PC-9 (cell line): ENCODE results near the gene FBXO38. TPM values are rescaled to one million over a fixed set of nuclear protein-coding genes. Genes with fewer than 3 reads are reported as not detected.

Experiments used
- BruUV-seq: library from RNA; stranded (reverse); fragments of 400-500 nt; replicated peaks from 2 replicates; lab custom pipeline; 2021; lab: Mats Ljungman, UMichigan
- CTCF ChIA-PET: fragments of 300-600 bp; sonication (Branson Sonifier 250); formaldehyde crosslinking; loops from one replicate; lab custom pipeline; 2022; ENCODE audit warnings: antibody characterized with exemption; lab: Charles Lee
- POLR2A ChIA-PET: fragments of 300-600 bp; sonication (Branson Sonifier 250); formaldehyde crosslinking; loops from one replicate; lab custom pipeline; 2022; ENCODE audit warnings: antibody characterized with exemption; ENCODE audit not compliant: unreplicated experiment; lab: Charles Lee
- DNase-seq, 2 experiments: peaks; one replicate each; pipeline versions ENCODE4 v3.0.0 to v3.0.0-alpha.2; 2015 to 2022; ENCODE audit warnings: mixed read lengths in 1 of 2
- H2AFZ ChIP-seq: fragments of 200-600 bp; sonication (generic); 2 replicates; pipeline ENCODE4 v1.8.1; 2017; ENCODE audit warnings: antibody characterized with exemption
- H3F3A ChIP-seq: fragments of 200-600 bp; sonication (generic); 2 replicates; pipeline ENCODE4 v1.8.1; 2017; ENCODE audit warnings: antibody characterized with exemption, mild to moderate bottlenecking, low read depth; ENCODE audit not compliant: insufficient read depth
- H3K27ac ChIP-seq: fragments of 200-600 bp; sonication (generic); 2 replicates; pipeline ENCODE4 v1.6.1; 2016; ENCODE audit warnings: mixed run types
- H3K27me3 ChIP-seq: fragments of 200-600 bp; sonication (generic); 2 replicates; pipeline ENCODE4 v1.6.1; 2016; ENCODE audit warnings: low read depth, mixed run types; ENCODE audit not compliant: insufficient read depth
- H3K36me3 ChIP-seq: fragments of 200-600 bp; sonication (generic); 2 replicates; pipeline ENCODE4 v1.6.1; 2016; ENCODE audit warnings: low read depth, mixed run types
- H3K4me1 ChIP-seq: fragments of 200-600 bp; sonication (generic); replicated peaks from 2 replicates; pipeline ENCODE4 v1.6.1; 2016; ENCODE audit warnings: mixed run types; ENCODE audit not compliant: insufficient read depth
- H3K4me2 ChIP-seq: fragments of 200-600 bp; sonication (generic); 2 replicates; pipeline ENCODE4 v1.6.1; 2017; ENCODE audit warnings: mixed run types
- H3K4me3 ChIP-seq: fragments of 200-600 bp; sonication (generic); 2 replicates; pipeline ENCODE4 v1.6.1; 2016; ENCODE audit warnings: mixed run types
- H3K79me2 ChIP-seq: fragments of 200-600 bp; sonication (generic); 2 replicates; pipeline ENCODE4 v1.6.1; 2017; ENCODE audit warnings: low read depth, mixed run types
- H3K9me2 ChIP-seq: fragments of 200-600 bp; sonication (generic); 2 replicates; pipeline ENCODE4 v1.8.1; 2017; ENCODE audit warnings: mild to moderate bottlenecking; ENCODE audit not compliant: insufficient read depth
- H3K9me3 ChIP-seq: fragments of 200-600 bp; sonication (generic); 2 replicates; pipeline ENCODE4 v1.8.1; 2016; ENCODE audit warnings: low read depth; ENCODE audit not compliant: insufficient read depth
- H4K20me1 ChIP-seq: fragments of 200-600 bp; sonication (generic); 2 replicates; pipeline ENCODE4 v1.8.1; 2017; ENCODE audit not compliant: insufficient read depth
- EZH2 ChIP-seq: fragments of 200-600 bp; sonication (generic); IDR thresholded peaks from 2 replicates; pipeline ENCODE4 v1.8.0; 2017; ENCODE audit warnings: antibody characterized with exemption, low read depth
- intact Hi-C: fragments of 100-400 bp; cut with micrococcal nuclease; formaldehyde crosslinking; loops from one replicate; pipeline ENCODE4 v1.10.0; 2022; ENCODE audit not compliant: unreplicated experiment
- total RNA-seq: library from RNA; stranded (reverse); gene quantifications from 2 replicates; pipeline ENCODE4 v1.2.3, GENCODE V29; 2021
- TF ChIP-seq, protein P1 (sequence below): fragments of 200-600 bp; sonication (generic); conservative IDR thresholded peaks from 2 replicates; pipeline ENCODE4 v1.6.1; 2017; ENCODE audit warnings: mixed run types, antibody characterized with exemption, mild to moderate bottlenecking, moderate library complexity

FBXO38 gene
- total RNA-seq, 1 experiment from 2014 or later: 49.8 TPM

DNA sequence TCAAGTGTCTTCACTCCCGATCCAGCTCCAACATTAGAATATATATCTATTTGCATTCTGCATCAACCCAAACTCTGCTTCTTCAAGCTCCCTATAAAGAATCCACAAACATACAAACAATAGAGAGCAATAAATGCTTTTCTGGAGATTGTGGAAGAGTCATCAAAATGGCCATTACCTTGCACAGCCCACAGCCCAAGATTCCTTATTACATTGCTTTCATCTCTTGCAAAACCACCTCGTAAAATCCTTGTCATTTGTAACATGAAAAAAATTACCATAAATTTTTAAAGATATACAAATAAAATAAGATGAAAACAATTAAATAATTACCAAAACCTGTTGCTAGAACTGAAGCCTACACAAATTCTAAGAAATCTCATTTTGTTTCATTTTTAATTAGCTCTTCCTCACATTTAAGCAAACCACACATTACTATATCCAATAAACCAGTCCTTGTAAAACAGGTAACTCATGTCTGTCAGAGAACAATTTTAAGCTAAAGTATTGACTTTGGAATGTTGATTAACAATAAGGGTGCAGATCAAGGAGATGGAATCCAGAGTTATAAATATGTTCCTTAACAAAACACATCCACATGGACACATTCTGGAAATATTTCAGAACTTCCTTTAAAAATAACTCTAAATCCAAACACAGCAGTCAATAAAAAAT lies 41.2 kb upstream of the FBXO38 start:
- ChIA-PET CTCF (no interaction called here), POLR2A (interaction anchor here (0.7 kb wide), 1 partner anchor 654 kb away, joined by 13 read pairs; no protein-coding TSS in a partner anchor)
- Histone ChIP-seq H3K4me2 (peak overlapping the region; percentile 68), H3K4me1 (peaks cover 24% of the 10 kb centered on the region), H2AFZ (no peak overlapping the region), H3F3A (peaks cover 17% of the 10 kb centered on the region), H3K9me3 (no peaks in the 10 kb centered on the region), H3K79me2 (no peaks in the 10 kb centered on the region), H4K20me1 (no peaks in the 10 kb centered on the region), H3K27ac (peak overlapping the region; percentile 93), H3K36me3 (no peaks in the 10 kb centered on the region), H3K27me3 (no peaks in the 10 kb centered on the region), H3K4me3 (no peak overlapping the region; the same call in 1 of the 2 replicates), H3K9me2 (no peaks in the 10 kb centered on the region)
- DNase-seq: peak in 1 of 2 experiments; percentile 74
- TSS peak; percentile 82 for BruUV-seq
- TF ChIP-seq, protein P1, sequence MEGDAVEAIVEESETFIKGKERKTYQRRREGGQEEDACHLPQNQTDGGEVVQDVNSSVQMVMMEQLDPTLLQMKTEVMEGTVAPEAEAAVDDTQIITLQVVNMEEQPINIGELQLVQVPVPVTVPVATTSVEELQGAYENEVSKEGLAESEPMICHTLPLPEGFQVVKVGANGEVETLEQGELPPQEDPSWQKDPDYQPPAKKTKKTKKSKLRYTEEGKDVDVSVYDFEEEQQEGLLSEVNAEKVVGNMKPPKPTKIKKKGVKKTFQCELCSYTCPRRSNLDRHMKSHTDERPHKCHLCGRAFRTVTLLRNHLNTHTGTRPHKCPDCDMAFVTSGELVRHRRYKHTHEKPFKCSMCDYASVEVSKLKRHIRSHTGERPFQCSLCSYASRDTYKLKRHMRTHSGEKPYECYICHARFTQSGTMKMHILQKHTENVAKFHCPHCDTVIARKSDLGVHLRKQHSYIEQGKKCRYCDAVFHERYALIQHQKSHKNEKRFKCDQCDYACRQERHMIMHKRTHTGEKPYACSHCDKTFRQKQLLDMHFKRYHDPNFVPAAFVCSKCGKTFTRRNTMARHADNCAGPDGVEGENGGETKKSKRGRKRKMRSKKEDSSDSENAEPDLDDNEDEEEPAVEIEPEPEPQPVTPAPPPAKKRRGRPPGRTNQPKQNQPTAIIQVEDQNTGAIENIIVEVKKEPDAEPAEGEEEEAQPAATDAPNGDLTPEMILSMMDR: no peak
- no peak for TF ChIP-seq EZH2
- intact Hi-C loops: loop anchor here (2.0 kb wide), 1 partner anchor 40 kb away; the partner anchor contains the start of gene FBXO38

DNA sequence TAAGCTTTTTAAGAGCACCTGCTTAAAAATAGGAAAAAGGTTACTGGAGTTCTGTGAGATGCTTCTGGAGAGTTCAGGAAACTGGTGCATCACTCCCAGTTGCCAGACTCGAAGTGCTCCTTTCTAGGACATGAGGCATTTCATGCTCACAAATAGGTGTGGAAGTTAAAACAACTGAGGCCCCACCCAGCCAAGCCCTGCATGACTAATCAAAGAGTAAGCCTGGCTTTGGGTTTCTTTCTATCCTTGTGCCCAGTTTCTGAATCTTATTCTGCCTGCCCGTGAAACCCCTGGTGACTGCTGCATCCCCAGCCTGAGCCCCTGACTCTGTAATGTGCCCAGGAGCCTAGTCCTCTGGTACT lies 40.7 kb upstream of the FBXO38 start:
- POLR2A ChIA-PET: interaction anchor here (0.7 kb wide), 1 partner anchor 654 kb away, joined by 13 read pairs; no protein-coding TSS in a partner anchor
- Histone ChIP-seq H3K4me2 (peak overlapping the region; percentile 68), H3K9me2 (no peaks in the 10 kb centered on the region), H3K27ac (peak overlapping the region; percentile 93), H3K27me3 (no peaks in the 10 kb centered on the region), H3K4me1 (peaks cover 24% of the 10 kb centered on the region), H3K4me3 (peak overlapping the region; percentile 33; the same call in 1 of the 2 replicates), H3K36me3 (no peaks in the 10 kb centered on the region), H3K9me3 (no peaks in the 10 kb centered on the region), H2AFZ (peak overlapping the region; percentile 53; the same call in 1 of the 2 replicates), H3F3A (peaks cover 17% of the 10 kb centered on the region), H4K20me1 (no peaks in the 10 kb centered on the region), H3K79me2 (no peaks in the 10 kb centered on the region)
- BruUV-seq: no TSS peak
- TF ChIP-seq EZH2: no peak
- TF ChIP-seq, protein P1: no peak
- CTCF ChIA-PET: no interaction called here
- DNase-seq: peak; percentile 67 to 84
- intact Hi-C loops: loop anchor here (2.0 kb wide), 1 partner anchor 40 kb away; the partner anchor contains the start of gene FBXO38

DNA sequence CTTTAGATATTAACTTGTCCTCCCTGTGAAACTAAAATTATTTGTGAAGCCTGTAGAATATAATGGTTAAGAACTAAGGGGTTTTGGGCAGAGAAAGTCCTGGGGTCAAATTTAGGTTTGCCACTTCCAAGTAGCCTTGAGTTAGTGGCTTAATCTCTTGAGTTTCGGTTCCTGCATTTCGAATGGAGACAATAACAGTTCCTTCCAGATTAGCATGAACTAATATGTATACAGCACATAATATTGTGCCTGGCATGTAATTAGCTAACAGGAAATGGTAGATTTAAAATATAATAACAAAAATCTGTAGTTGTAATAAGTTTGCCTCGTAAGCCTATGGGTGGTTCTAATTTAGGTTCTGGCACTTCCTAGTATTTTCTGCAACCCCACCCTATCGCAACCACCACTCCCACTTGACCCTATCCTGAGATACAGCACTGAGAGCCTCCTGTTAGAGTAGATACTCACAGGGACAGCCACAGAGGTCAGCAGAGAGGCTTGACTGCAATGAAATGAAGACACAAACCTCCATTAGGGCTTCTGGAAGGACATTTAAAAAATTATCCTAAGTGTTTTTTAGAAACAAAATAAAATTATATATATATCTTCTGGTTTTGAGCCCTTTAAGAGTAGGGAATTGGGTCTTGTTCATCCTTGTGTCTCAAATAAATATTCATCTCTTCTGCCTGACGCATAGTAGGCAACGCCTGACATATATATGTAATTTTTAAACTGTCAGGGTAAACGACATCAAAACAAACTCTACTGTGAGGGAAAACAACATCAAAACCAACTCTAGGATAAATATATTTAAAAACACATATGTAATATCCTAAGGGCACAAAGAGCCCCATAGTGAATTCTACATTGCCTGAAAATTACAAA lies 39.9 kb upstream of the FBXO38 start:
- Histone ChIP-seq H3K4me3 (peak overlapping the region; percentile 33; the same call in 1 of the 2 replicates), H3K27me3 (no peaks in the 10 kb centered on the region), H3K4me1 (peaks cover 24% of the 10 kb centered on the region), H3K4me2 (peak overlapping the region; percentile 68), H3F3A (peaks cover 17% of the 10 kb centered on the region), H3K27ac (peak overlapping the region; percentile 93), H3K36me3 (no peaks in the 10 kb centered on the region), H4K20me1 (no peaks in the 10 kb centered on the region), H2AFZ (peak overlapping the region; percentile 53; the same call in 1 of the 2 replicates), H3K9me2 (no peaks in the 10 kb centered on the region), H3K9me3 (no peaks in the 10 kb centered on the region), H3K79me2 (no peaks in the 10 kb centered on the region)
- POLR2A ChIA-PET: no interaction called here
- TF ChIP-seq EZH2: no peak
- TF ChIP-seq, protein P1: no peak
- intact Hi-C loops: loop anchor here (2.0 kb wide), 1 partner anchor 39 kb away; the partner anchor contains the start of gene FBXO38
- CTCF ChIA-PET: no interaction called here
- no peak for DNase-seq
- BruUV-seq: TSS peak; percentile 97
